Naive thymus-derived CD4-positive, alpha-beta T cell (primary cell): ENCODE results near the gene POLR2L. TPM values are rescaled to one million over a fixed set of nuclear protein-coding genes. Genes with fewer than 3 reads are reported as not detected.

Source experiments
- ATAC-seq: fragments of 150-1000 bp; cut with Tn5 transposase; 2 replicates; pipeline ENCODE4 v1.10.0; 2021; ENCODE audit warnings: mild to moderate bottlenecking, moderate library complexity
- CTCF ChIA-PET: fragments of 350-600 bp; sonication (Branson Sonifier 250); formaldehyde crosslinking; loops from one replicate; lab custom pipeline; 2021; ENCODE audit warnings: antibody characterized with exemption; lab: Charles Lee
- POLR2A ChIA-PET: fragments of 350-600 bp; sonication (Branson Sonifier 250); formaldehyde crosslinking; loops from one replicate; lab custom pipeline; 2021; ENCODE audit warnings: antibody characterized with exemption, inconsistent platforms; lab: Charles Lee
- DNase-seq, 9 donors: peaks; one replicate each; pipeline versions ENCODE4 v3.0.0 to v3.0.0-alpha.2; 2020 to 2022; ENCODE audit warnings: mixed read lengths in 1 of 9
- H3K27ac ChIP-seq: one replicate; pipeline ENCODE4 v1.7.0; 2013; ENCODE audit warnings: mild to moderate bottlenecking, low read depth, low read length, moderate library complexity
- H3K27me3 ChIP-seq, 2 donors: one replicate each; pipeline ENCODE4 v1.7.0; 2013; ENCODE audit warnings: low read length in 2 of 2, mild to moderate bottlenecking in 2 of 2, moderate library complexity in 2 of 2; ENCODE audit not compliant: control insufficient read depth in 2 of 2, insufficient read depth in 2 of 2
- H3K36me3 ChIP-seq, 3 experiments: 1 replicate in 2 of 3; 2 replicates in 1 of 3; pipeline ENCODE4 v1.7.0; 2013; ENCODE audit warnings: low read length in 3 of 3, mild to moderate bottlenecking in 3 of 3, moderate library complexity in 1 of 3; ENCODE audit not compliant: insufficient read depth in 3 of 3, control insufficient read depth in 2 of 3
- H3K4me1 ChIP-seq, 2 donors: one replicate each; pipeline ENCODE4 v1.7.0; 2013; ENCODE audit warnings: low read length in 2 of 2, mild to moderate bottlenecking in 2 of 2, moderate library complexity in 1 of 2; ENCODE audit not compliant: control insufficient read depth in 2 of 2, insufficient read depth in 2 of 2
- H3K4me3 ChIP-seq: 2 replicates; pipeline ENCODE4 v1.7.0; 2013; ENCODE audit warnings: mild to moderate bottlenecking, low read length
- H3K9me3 ChIP-seq, 3 experiments: 1 replicate in 2 of 3; 2 replicates in 1 of 3; pipeline ENCODE4 v1.7.0; 2013; ENCODE audit warnings: low read length in 3 of 3; ENCODE audit not compliant: control insufficient read depth in 2 of 3
- H3K27ac Mint-ChIP-seq, 9 donors: one replicate each; pipeline ENCODE4 v1.8.0; 2020 to 2022; ENCODE audit warnings: mixed read lengths in 9 of 9, mild to moderate bottlenecking in 8 of 9, moderate library complexity in 5 of 9, inconsistent platforms in 2 of 9
- H3K27me3 Mint-ChIP-seq, 5 donors: one replicate each; pipeline ENCODE4 v1.8.0; 2021 to 2022; ENCODE audit warnings: mixed read lengths in 5 of 5, mild to moderate bottlenecking in 1 of 5
- H3K36me3 Mint-ChIP-seq, 5 donors: one replicate each; pipeline ENCODE4 v1.8.0; 2020 to 2022; ENCODE audit warnings: mixed read lengths in 5 of 5, mild to moderate bottlenecking in 3 of 5, inconsistent platforms in 1 of 5
- H3K4me1 Mint-ChIP-seq, 7 donors: one replicate each; pipeline ENCODE4 v1.8.0; 2020 to 2022; ENCODE audit warnings: mixed read lengths in 7 of 7, mild to moderate bottlenecking in 3 of 7, inconsistent platforms in 1 of 7
- H3K4me3 Mint-ChIP-seq, 10 donors: one replicate each; pipeline ENCODE4 v1.8.0; 2020 to 2022; ENCODE audit warnings: mild to moderate bottlenecking in 10 of 10, mixed read lengths in 10 of 10, moderate library complexity in 6 of 10, inconsistent platforms in 2 of 10
- H3K9me3 Mint-ChIP-seq, 11 donors: one replicate each; pipeline ENCODE4 v1.8.0; 2020 to 2022; ENCODE audit warnings: mixed read lengths in 11 of 11, mild to moderate bottlenecking in 4 of 11, inconsistent platforms in 1 of 11, moderate library complexity in 1 of 11
- intact Hi-C, 2 donors: fragments of 100-400 bp; cut with micrococcal nuclease; formaldehyde crosslinking; loops; one replicate each; pipeline ENCODE4 v1.15.1; 2023
- polyA plus RNA-seq, 2 donors: library from polyadenylated mRNA; unstranded; fragments of 300-500 nt; fragmentation: Illumina TruSeq; gene quantifications; one replicate each; pipeline ENCODE4 v1.2.3, GENCODE V29; 2021
- total RNA-seq, 6 experiments: library from RNA in 5 of 6; stranded (reverse) in 5 of 6; gene quantifications; 1 replicate in 5 of 6; 2 replicates in 1 of 6; pipeline ENCODE4 v1.2.3 and lab custom pipeline; 2021 to 2026

Gene POLR2L
- total and polyA plus RNA-seq, 7 experiments from 2014 or later, result 31.2 to 93.3 (median 49.1) TPM

DNA sequence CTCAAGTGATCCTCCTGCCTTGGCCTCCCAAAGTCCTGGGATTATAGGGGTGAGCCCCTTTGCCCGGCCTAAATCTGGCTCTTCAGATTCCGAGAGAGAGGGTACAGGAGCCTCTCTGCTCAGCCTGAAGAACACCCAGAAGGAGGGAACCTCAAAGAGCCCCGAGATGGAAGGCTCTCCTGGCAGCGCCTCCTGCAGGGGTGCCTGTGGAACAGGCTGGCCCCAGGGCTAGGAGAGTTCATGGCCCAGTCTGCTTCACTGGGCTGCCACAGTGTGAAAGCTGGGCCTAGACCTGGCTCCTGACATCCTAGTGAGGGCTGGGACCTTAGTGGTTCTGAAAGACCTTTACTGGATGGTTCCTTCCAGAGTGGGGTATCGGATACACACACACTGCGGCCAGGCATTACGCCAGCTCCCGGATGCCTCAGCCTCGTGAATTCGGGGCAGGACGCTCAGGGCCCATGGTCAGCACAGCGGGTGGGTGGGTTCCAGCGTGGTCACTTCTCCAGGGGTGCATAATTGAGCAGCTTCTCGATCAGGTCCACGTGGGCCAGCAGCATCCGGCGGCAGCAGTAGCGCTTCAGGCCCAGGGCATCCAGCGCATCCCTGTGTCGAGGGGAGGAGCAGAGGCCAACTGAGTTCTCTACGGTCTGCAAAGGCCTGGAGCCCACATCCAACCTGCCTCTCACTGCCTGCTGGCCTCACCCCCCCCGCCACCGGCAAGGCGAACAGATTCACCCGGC lies 2.3 kb downstream of the POLR2L start:
- no peak overlapping the region for H3K4me3 ChIP-seq
- Mint-ChIP-seq H3K36me3 (peaks cover 0 to 4% (median 0%) of the 10 kb centered on the region in 5 donors), H3K4me3 (peak overlapping the region in 9 of 10 donors; percentile 56 to 88 (median 84)), H3K9me3 (no peaks in the 10 kb centered on the region), H3K4me1 (peaks cover 5 to 34% (median 19%) of the 10 kb centered on the region in 7 donors), H3K27me3 (peaks cover 0 to 2% (median 0%) of the 10 kb centered on the region in 5 donors), H3K27ac (peak overlapping the region in 4 of 9 donors; percentile 33 to 79 (median 54))
- DNase-seq (no peak), ATAC-seq (no peak)
- H3K27me3 ChIP-seq, result no peaks in the 10 kb centered on the region
- peaks cover 16 to 21% of the 10 kb centered on the region in 2 donors for H3K4me1 ChIP-seq
- CTCF ChIA-PET, result interaction anchor here (1.2 kb wide), 1 partner anchor 22 kb away, joined by 3 read pairs; the partner anchor contains the start of gene PNPLA2
- no peak overlapping the region for H3K27ac ChIP-seq
- H3K9me3 ChIP-seq, result no peaks in the 10 kb centered on the region
- intact Hi-C loops, result loop anchor here in 1 of 2 donors (10.0 kb wide), 1 partner anchor 545 kb away; the partner anchor contains the start of gene BRSK2
- POLR2A ChIA-PET, result interaction anchor here (0.7 to 5.2 kb wide), 5 partner anchors 12 to 633 kb away, joined by 3 to 36 read pairs (median 3); partner anchors contain the start of genes BET1L, CRACR2B, PNPLA2 and RIC8A
- H3K36me3 ChIP-seq, result peaks cover 0 to 38% (median 0%) of the 10 kb centered on the region in 3 experiments

DNA sequence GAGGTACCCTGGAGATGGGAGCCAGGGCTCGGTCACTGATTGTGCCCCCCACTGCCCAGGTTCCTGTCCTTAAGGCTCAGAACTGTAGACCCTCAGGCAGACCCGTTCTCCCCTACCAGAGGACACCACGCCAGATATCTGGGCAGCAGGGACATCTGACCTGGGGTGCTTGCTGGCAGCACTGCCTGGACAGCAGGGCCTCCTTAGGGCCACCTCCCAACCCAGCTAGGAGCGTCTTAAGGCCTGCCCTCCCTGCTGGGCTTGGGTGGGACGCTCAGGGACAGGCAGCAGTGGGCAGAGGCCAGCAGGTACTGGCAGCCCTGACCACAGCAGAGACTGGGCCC lies 3.1 kb downstream of the POLR2L start:
- Histone ChIP-seq H3K4me3 (no peak overlapping the region), H3K36me3 (peaks cover 0 to 38% (median 0%) of the 10 kb centered on the region in 3 experiments), H3K4me1 (peaks cover 16 to 19% of the 10 kb centered on the region in 2 donors), H3K27me3 (no peaks in the 10 kb centered on the region), H3K27ac (no peak overlapping the region), H3K9me3 (no peaks in the 10 kb centered on the region)
- ATAC-seq (no peak), DNase-seq (no peak)
- POLR2A ChIA-PET, result interaction anchor here (5.2 kb wide), 1 partner anchor 19 kb away, joined by 36 read pairs; the partner anchor contains the start of gene PNPLA2
- Mint-ChIP-seq H3K9me3 (no peaks in the 10 kb centered on the region), H3K4me1 (peaks cover under 1 to 31% (median 20%) of the 10 kb centered on the region in 7 donors), H3K27me3 (peaks cover 0 to 3% (median 0%) of the 10 kb centered on the region in 5 donors), H3K4me3 (peak overlapping the region in 1 of 10 donors; percentile 83), H3K27ac (no peak overlapping the region), H3K36me3 (peaks cover 0 to 4% (median 0%) of the 10 kb centered on the region in 5 donors)
- intact Hi-C loops, result no loop called here
- CTCF ChIA-PET, result no interaction called here

DNA sequence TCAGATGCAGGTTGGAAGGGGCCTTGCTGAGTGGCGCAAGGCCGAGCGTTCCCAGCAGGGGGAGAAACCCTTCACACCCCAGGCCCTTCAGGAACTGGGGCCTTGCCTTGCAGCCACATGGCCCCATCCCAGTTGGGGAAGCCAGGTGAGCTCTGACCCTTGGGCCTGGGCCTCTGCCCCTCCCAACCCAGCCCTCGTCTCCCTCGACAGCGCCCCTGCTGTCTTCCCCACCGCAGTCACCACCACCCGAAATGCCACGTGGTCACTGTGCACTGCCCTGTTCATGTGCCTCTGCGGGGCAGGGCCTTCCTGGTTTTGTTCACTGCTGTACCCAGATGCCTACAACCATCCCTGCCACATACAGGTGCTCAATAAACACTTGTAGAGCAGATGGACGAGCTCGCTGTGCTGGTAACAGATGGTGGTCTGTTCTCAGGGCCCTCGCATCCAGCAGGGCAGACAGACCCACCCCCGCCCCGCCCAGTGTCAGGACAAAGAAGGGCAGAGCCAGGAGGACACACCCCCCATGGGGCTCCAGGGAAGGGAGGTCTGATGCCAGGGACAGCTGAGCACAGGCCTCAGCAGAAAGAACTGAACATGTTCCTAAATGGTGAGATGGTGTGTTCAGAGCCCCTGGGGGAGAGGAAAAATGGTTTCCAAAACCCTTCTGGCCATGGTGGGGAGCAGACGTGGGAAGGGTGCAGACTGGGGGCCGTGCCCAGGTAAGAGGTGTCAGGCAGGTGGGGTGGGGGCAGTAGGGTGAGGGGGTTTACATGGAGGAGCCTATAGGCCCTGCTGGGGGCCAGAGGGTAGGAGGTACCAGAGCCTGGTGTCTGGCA lies 3.7 kb downstream of the POLR2L start:
- CTCF ChIA-PET, result no interaction called here

DNA sequence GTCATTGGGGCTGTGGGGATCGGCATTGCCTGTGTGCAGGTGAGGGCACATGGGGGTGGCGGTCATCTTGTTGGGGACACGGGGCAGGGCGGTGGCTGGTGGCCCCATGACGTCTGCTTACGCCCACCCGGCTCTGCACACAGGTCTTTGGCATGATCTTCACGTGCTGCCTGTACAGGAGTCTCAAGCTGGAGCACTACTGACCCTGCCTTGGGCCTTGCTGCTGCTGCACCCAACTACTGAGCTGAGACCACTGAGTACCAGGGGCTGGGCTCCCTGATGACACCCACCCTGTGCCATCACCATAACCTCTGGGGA lies 4.4 kb downstream of the POLR2L start:
- Histone ChIP-seq H3K4me1 (peaks cover 8 to 16% of the 10 kb centered on the region in 2 donors), H3K27me3 (no peaks in the 10 kb centered on the region), H3K9me3 (no peaks in the 10 kb centered on the region), H3K27ac (no peak overlapping the region), H3K4me3 (no peak overlapping the region), H3K36me3 (peaks cover 0 to 38% (median 0%) of the 10 kb centered on the region in 3 experiments)
- no peaks in the 10 kb centered on the region for H3K9me3 Mint-ChIP-seq
- ATAC-seq (no peak), DNase-seq (no peak)
- no peak overlapping the region for H3K27ac Mint-ChIP-seq
- intact Hi-C loops, result no loop called here
- ChIA-PET CTCF (no interaction called here), POLR2A (interaction anchor here (0.8 to 2.2 kb wide), 2 partner anchors 18 kb away, joined by 4 to 9 read pairs; partner anchors contain the start of gene PNPLA2)
- no peak overlapping the region for H3K4me3 Mint-ChIP-seq
- H3K4me1 Mint-ChIP-seq, result peaks cover 5 to 28% (median 20%) of the 10 kb centered on the region in 7 donors
- H3K27me3 Mint-ChIP-seq, result peaks cover 0 to 7% (median 0%) of the 10 kb centered on the region in 5 donors
- peaks cover 0 to 4% (median 0%) of the 10 kb centered on the region in 5 donors for H3K36me3 Mint-ChIP-seq

More for the DNA sequence above, 3.7 kb downstream of the POLR2L start:
- Histone ChIP-seq H3K27me3 (no peaks in the 10 kb centered on the region), H3K4me3 (no peak overlapping the region), H3K27ac (no peak overlapping the region), H3K9me3 (no peaks in the 10 kb centered on the region), H3K4me1 (peaks cover 13 to 16% of the 10 kb centered on the region in 2 donors), H3K36me3 (peaks cover 0 to 38% (median 0%) of the 10 kb centered on the region in 3 experiments)
- Mint-ChIP-seq H3K4me3 (peak overlapping the region in 1 of 10 donors; percentile 17), H3K27ac (peak overlapping the region in 1 of 9 donors; percentile 38), H3K36me3 (peaks cover 0 to 4% (median 0%) of the 10 kb centered on the region in 5 donors), H3K4me1 (peaks cover 5 to 32% (median 24%) of the 10 kb centered on the region in 7 donors), H3K9me3 (no peaks in the 10 kb centered on the region), H3K27me3 (peaks cover 0 to 8% (median 0%) of the 10 kb centered on the region in 5 donors)
- POLR2A ChIA-PET, result interaction anchor here (0.6 to 2.2 kb wide), 3 partner anchors 17 to 250 kb away, joined by 3 to 9 read pairs (median 4); partner anchors contain the start of gene PNPLA2
- ATAC-seq, result no peak
- no peak for DNase-seq
- intact Hi-C loops, result no loop called here

DNA sequence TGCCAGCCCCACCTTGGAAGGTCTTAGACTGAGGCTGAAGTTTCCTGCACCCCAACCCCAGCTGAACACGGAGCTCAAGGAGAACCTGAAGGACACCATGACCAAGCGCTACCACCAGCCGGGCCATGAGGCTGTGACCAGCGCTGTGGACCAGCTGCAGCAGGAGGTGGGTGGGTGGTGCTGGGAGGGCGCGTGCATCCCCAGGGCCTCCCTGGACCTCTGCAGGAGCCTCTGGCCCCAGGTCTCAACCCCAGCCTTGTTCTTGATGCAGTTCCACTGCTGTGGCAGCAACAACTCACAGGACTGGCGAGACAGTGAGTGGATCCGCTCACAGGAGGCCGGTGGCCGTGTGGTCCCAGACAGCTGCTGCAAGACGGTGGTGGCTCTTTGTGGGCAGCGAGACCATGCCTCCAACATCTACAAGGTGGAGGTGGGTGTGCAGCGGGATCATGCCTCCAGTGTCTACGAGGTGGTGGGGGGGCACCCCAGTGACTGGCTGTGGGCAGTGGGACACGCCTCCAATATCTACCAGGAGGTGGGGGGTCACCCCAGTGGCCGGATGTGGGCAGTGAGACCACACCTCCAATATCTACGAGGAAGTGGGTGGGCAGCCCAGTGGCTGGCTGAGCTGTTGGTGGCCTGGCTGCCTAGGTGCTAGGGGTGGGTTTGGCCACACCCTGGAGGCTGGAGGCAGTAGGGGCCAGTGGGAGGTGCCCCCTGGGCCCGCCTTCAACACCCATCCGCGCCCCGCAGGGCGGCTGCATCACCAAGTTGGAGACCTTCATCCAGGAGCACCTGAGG lies 4.9 kb downstream of the POLR2L start:
- Histone ChIP-seq H3K36me3 (peaks cover 0 to 38% (median 0%) of the 10 kb centered on the region in 3 experiments), H3K27me3 (no peaks in the 10 kb centered on the region), H3K27ac (no peak overlapping the region), H3K4me3 (no peak overlapping the region), H3K4me1 (peaks cover 10 to 17% of the 10 kb centered on the region in 2 donors), H3K9me3 (no peaks in the 10 kb centered on the region)
- no peaks in the 10 kb centered on the region for H3K9me3 Mint-ChIP-seq
- POLR2A ChIA-PET, result interaction anchor here (0.6 to 2.2 kb wide), 2 partner anchors 18 to 20 kb away, joined by 3 to 9 read pairs; partner anchors contain the start of gene PNPLA2
- DNase-seq, result no peak
- H3K27ac Mint-ChIP-seq, result no peak overlapping the region
- H3K27me3 Mint-ChIP-seq, result peaks cover 0 to 8% (median 0%) of the 10 kb centered on the region in 5 donors
- H3K4me1 Mint-ChIP-seq, result peaks cover 5 to 28% (median 20%) of the 10 kb centered on the region in 7 donors
- peak; percentile 19 for ATAC-seq
- no peak overlapping the region for H3K4me3 Mint-ChIP-seq
- CTCF ChIA-PET, result no interaction called here
- intact Hi-C loops, result no loop called here
- peaks cover 0 to 4% (median 0%) of the 10 kb centered on the region in 5 donors for H3K36me3 Mint-ChIP-seq
